HG03060 (cell line): ENCODE data around the gene DTNBP1.

Source experiments
- ATAC-seq: cut with Tn5 transposase; IDR thresholded peaks from one replicate; pipeline ENCODE4 v1.9.1; 2021; ENCODE audit warnings: low read depth, moderate number of reproducible peaks; ENCODE audit not compliant: unreplicated experiment

DTNBP1 gene

DNA sequence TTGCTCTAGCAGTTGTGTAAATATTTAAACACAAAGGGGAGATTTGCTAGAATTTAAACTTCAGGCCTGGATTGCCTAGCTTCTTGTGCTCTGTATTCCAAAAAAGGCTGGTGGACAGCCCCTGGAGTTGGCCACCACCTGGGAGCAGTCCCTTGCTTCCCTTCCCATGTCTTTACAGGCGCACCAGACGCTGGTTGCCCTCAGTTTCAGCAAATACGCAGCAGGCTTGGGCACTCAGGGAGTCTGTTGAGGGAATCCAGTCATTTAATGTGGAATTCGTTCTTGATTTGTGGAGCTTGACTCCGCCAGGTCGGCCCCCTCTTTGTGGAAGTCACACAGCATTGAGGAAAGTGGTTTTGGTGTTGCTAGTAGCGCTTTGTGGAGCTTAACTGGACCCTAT lies 156.8 kb downstream of the DTNBP1 start:
- ATAC-seq = no peak

DNA sequence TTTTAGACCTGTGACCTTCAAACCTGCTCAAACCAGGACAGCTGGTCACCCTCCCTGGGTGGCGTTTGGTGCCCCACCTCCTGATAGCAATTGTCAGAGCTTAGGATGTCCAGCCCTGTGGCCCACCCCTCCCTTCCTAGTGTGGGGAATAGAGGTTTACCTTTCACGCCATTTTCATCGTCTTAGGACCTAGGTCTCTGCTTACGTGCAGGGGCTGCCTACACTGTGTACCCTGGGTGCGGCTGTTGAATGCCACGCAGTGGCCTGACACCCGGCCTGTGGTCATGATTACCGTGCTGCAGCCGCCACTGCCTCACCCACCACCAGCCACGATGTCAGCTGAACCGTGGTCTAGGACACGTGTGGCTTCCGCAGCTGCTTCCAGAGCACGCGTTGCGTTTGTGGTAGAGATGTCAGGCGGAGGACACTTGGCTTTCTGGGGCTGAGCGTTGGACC lies 157.3 kb downstream of the DTNBP1 start:
- no peak for ATAC-seq

DNA sequence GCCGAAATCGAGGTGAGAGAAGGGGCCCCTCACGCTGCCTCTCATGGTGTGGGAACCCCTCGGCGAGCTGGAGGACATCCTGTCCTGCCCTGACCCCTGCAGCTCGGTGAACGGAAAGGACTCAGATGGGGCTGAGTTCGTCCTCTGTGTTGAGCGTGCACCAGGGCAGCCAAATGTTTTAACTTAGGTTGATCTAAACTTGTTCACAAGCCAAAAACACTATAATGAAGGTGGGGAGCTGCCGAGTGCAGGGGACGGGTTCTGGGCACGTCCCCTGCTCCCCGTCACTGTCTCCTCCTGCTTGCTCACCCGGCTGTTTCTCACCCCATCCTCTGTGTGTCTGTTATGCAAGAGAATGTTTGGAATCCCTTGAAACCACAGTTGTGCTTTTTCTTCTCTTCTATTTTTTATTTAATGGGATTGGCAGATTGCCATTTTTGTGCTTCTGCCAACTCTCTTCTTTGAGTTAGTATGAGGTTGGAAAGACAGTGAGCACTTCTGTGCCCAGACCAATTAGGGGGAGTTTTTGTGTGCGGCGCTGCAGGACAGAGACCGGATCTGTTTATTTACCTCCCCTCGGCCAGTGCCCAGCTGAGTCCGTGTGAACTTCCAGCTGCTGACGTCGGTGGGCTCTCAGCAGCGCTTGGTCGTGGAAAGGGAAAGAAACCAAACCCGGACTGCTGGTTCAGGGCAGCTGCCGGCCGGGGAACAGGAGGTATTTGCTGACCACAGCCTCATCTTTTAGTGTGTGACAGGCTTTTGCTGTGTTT lies 158.1 kb downstream of the DTNBP1 start:
- ATAC-seq = no peak

DNA sequence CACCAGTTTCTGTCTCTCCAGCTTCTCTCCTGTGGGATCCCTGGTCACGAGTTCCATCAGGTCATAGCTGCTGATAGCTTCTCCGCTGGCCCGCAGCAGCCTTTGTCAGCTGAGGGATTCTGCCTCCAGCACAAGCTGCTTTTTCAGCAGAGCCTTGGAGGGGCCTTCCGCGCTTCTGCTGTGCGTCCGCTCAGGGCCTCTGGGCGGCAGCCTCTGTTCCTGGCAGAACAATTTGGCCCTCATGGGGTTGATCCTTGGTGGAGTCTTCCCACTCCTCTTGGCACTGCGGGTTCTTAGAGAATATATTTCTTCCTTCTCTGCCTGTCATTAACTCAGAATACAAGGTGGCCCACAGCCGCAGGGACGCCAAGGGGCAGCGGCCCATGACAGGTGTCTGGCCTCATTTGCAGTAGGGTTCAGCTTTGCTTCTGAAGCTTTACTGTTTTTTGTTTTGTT lies 158.8 kb downstream of the DTNBP1 start:
- no peak for ATAC-seq

DNA sequence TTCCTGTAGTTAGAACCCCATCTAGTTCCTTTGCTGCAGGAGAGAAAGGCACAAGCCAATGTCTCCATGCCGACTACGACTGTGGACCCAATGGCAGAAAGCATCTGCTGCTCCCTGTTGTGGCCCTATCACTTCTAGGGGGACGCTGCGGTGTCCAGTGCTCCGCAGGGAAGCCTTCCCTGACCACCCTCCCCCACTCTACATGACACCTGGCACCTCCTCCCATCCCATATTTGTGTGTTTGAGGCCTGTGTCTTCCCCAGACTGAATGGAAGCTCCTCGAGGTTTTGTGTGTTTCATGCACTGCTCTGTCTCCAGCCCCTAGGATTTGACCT lies 159.5 kb downstream of the DTNBP1 start:
- no peak for ATAC-seq

DNA sequence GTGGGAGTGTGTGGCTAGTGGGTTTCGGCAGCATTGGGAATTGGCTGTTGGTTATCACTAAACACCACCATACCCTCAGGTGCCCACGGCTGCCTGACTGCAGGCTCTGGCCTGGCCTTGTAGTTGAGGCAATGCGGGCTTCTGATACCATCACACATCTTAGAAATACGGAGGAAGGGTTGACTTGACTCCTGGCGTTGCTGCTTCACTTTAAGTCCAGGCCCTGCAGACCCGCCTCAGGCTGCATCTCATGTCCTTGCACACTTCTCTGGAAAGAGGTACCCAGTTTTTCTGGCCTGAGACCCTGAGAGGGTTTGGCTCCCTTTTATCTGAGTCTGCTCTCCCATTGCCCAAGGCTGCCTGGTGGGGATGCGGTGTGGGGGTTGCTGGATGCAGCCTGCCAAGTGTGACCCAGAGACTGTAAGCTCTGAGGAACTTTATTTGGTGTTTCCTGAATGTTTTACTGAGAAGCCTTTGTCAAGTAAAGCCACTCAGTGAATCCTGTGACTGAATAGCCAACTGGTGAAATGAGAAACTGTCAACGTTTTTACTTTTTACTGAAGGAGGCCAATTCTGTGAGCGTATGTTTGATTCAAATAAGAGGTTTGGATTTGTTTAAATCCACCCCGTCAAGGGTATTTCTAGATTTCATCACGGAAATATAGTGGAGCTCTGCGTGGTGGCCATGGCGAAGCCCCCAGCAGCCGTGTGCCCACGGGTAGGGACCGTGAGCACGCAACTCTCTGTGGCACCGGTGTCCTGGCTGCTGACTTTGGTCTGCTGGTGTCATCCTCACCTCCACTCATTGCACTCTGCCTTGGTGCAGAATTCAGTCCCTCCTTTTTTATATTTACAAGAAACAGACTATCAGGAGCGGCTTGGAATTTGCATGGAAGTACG lies 160.1 kb downstream of the DTNBP1 start:
- no peak for ATAC-seq

DNA sequence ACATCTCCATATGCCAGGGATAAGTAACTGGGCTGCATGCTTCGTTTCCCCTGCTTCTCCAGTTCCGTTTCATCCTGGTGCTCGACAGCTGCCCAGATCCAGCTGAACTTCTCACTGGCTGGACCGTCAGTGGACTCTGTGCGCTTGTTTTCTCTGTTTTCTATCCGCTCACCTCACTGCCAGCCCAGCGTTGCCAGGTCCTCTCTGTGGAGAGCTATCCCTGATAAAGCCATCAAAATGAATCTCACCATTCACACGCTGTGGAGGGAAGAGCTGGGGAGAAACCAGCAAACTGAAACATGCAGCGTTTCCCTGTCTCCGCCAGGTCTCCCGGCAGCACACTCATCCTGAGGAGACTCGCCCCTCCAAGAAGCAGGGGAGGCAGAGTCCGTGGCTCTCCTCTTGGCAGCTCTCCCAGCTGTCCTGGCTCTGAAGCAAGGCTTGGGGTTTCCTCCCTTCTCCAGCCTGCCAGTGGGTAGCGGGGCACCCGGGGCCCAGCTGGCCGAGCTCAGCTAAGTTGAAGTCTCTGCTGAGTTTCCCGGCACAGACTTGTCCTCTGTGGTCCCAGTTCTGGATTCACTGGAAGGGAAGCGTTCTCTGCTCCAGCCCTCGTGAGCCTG lies 160.9 kb downstream of the DTNBP1 start:
- ATAC-seq = no peak

DNA sequence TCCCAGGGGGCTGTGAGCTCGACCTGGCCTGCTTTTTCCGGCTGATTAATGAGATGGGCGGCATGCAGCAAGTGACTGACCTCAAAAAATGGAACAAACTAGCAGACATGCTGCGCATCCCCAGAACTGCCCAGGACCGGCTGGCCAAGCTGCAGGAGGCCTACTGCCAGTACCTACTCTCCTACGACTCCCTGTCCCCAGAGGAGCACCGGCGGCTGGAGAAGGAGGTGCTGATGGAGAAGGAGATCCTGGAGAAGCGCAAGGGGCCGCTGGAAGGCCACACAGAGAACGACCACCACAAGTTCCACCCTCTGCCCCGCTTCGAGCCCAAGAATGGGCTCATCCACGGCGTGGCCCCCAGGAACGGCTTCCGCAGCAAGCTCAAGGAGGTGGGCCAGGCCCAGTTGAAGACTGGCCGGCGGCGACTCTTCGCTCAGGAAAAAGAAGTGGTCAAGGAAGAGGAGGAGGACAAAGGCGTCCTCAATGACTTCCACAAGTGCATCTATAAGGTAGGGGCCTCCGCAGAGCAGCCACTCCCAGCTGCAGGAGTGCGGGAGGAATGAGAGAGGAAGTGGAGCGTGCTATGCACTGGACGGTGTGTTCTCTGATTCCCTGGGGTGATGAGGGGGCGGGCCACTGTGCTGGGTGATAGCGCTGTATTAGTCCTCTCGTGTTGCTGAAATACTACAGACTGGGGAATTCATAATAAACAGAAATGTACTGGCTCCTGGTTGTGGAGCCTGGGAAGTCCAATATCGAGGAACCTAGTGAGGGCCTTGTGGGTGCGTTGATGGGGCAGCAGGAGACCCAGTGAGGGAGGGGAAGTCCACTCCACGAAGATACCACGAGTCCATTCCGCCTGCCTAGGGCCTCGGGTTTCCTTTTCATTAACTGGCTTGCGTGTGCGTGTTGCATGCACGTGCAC lies 161.7 kb downstream of the DTNBP1 start:
- ATAC-seq = no peak

DNA sequence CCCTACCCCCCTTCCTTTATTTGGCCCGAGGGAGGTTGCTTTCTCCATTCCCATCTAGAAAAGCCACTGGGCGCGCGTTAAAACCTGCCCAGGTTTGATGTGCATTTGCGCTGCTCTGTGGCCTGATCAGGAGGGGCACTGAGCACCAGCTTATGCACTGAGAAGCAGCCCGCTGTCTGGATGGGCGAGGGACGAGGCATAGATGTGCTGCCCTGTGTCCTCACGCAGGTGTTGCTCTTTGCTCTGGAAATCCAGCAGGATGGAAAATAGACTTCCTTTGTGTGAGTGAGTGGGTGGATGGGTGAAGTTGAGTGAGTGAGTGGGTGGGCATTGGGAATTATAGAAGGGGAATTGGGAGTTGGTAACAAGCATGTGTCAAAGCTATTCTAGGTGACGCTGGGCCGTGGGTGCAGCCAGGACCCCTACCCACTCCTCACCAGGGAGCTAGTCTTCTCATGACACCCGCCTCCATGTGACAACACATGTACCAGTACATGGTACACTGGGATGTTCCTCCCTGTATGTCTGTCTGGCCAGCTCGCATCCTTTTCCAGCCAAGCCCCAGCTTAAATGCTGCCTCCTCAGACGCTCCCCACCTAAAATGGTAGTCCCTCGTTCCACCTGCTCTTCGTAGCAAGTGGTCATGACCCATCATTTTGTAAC lies 162.6 kb downstream of the DTNBP1 start:
- no peak for ATAC-seq

DNA sequence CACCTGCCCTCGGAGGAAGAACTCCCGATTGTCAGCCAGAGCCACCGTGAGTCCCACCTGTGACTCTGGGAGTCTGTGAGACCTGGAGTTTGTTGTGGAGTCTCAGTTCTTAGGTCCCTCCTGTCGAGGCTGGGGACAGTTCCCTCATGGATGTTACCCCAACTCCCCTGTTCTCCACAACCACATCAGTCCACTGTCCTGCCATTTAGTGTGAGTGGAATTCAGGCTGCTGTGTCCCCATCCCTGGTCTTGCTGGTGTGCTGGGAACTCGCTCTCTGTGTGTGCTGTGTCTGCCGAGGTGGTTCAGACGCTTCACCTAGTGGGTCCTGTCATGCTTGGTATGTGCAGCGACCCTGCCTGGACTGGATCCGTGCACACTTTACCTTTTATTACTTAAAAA lies 163.2 kb downstream of the DTNBP1 start:
- ATAC-seq = no peak

DNA sequence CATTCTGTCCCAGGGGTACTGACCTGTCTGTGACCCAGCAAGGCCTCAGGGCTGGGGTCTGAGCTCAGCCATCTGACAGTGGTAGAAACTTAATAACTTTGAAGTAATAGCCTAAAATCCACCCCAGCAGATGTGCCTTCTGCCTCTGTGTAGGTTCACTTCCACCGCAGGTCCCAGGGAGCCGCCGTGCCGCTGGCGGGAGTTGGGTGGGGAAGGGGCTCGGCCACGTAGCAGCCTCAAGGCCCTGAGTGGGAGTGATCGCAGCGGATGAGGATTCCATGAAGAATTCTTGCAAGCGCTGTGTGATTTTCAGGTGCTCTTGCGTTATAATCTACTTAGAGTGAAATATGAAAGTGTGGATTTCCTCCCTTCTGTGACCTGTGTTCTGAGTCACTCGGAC lies 163.7 kb downstream of the DTNBP1 start:
- no peak for ATAC-seq

DNA sequence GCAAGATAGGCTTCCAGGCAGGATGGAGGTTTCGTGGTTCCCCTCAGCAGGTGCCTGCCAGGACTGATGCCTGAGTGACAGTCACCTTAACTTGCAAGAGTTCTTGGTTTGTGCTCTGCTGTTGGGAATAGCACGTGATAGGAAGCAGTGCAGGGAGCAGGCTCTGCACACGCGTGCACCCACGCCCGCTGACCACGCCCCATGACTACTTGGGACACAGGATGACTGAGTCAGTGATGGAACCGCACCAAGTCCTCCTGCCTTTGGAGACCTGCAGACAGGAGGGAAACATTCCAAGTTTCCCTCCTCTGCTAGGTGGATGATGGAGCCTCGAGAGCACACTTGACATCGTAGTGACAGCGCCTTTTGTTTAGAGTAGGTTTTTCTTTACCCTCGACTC lies 164.2 kb downstream of the DTNBP1 start:
- no peak for ATAC-seq

DNA sequence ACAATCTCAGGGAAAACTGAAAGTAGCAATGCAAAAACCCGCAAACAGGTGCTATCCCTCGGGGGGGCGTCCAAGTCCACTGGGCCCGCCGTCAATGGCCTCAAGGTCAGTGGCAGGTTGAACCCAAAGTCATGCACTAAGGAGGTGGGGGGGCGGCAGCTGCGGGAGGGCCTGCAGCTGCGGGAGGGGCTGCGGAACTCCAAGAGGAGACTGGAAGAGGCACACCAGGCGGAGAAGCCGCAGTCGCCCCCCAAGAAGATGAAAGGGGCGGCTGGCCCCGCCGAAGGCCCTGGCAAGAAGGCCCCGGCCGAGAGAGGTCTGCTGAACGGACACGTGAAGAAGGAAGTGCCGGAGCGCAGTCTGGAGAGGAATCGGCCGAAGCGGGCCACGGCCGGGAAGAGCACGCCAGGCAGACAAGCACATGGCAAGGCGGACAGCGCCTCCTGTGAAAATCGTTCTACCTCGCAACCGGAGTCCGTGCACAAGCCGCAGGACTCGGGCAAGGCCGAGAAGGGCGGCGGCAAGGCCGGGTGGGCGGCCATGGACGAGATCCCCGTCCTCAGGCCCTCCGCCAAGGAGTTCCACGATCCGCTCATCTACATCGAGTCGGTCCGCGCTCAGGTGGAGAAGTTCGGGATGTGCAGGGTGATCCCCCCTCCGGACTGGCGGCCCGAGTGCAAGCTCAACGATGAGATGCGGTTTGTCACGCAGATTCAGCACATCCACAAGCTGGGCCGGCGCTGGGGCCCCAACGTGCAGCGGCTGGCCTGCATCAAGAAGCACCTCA lies 166.3 kb downstream of the DTNBP1 start:
- ATAC-seq = no peak

DNA sequence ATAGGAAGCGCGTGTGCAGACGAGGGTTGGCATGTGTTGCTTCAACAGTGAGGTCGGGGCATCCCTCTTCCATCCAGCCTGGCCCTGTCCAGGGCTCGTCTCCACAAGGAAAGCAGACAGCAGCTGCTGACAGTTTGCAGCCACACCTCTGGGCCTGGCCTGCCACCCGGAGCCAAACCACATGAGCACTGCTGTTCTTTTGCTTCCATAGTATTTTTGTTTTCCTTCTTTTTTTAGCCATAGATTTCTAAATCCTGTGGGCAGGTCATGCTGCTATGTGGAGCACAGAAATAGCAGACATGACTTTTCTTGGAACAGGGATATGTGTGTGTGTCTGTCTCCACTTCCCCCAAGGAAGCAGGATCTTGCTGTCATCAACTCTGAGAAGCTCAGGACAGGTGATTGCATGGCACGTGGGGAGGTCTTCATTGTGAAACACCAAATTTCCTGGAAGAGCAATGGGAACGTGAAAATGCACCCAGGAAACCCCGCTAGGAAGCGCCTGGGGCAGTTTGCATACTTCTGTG lies 167.4 kb downstream of the DTNBP1 start:
- ATAC-seq = no peak

DNA sequence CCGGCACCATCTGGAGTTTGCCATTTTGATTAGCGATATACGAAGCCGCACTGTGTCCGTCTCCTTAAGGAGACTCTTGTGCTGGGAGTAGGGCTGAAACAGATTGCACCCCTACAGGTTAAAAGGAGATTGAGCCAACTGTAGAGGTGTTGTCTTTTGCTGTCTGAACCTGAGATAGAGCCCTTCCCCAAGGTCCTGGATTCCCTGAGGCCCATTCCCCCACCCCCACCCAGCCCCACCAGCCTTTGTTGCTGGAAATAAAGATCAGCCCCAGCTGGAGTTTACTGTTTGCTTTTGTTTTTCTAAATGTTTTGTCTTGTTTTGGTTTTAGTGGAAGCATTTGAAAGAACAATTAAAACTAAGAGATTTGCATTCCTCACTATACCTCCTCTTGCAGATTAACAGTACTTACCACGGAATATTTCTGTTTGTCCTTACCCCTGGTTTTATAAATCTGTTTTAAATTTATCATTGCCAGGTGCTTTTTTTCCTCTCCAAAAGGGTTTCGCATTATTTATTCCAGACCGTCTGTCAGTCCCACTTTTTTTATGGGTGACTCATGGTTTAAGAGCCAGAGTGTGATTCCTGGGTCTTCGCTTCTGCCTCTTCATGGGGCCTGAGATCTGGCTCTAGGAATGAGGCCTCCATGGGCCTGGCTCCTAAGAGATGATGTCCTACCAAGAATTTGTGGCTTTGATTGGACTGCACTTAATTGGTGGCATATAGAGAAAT lies 169.2 kb downstream of the DTNBP1 start:
- ATAC-seq = no peak

DNA sequence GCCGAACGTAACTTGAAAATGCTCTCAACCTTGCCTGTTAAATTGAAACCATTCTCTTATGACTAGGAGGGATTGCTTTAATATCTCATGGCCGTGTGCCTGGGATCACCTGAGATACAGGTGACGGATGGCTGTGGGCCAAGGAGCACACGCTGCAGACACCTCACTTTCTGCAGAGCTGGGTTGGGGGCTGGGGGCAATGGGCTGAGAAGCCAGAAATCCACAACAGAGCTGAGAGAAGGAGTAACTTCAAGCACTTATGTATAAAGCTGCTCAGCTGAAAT lies 170.9 kb downstream of the DTNBP1 start:
- ATAC-seq = no peak

DNA sequence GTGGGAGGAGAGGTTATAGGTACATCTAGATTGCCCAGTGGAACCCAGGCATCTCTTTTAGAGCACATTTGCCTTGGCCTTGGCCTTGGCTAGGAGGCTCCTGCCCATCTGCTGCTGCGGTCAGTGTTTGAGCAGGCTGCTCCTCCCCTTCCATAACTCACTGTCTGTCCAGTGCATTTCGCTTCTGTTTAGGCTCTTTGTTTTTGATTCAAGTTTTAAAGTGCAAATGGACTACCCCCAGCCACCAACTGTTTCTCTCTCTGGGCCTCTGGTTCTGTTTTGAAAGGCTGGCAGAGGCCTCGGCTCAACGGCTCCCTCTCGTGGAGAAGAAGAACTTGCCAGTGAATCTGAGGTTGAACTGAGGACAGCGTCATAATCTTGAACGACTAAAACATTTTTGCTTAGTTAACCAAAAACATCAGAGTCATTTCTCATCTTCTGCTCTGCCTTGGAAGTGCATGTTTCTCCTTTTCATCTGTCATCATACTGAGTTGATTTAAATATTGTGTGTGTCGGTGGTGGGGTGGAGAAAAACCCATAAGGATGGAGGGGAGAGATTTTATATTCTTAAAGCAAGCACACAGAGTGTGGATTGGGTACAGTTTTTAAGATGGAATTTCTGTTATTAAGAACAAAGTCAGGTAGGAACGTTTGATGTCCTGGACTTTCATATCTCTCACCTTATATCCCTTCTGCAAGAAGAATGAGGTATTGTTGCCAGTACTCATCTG lies 171.4 kb downstream of the DTNBP1 start:
- no peak for ATAC-seq
